ENCODE results near the gene IQSEC2. TPM values are rescaled to one million over a fixed set of nuclear protein-coding genes. Genes with fewer than 3 reads are reported as not detected.

Gene IQSEC2
- total RNA-seq, 1 experiment from 2014 or later, result 19.8 TPM

DNA sequence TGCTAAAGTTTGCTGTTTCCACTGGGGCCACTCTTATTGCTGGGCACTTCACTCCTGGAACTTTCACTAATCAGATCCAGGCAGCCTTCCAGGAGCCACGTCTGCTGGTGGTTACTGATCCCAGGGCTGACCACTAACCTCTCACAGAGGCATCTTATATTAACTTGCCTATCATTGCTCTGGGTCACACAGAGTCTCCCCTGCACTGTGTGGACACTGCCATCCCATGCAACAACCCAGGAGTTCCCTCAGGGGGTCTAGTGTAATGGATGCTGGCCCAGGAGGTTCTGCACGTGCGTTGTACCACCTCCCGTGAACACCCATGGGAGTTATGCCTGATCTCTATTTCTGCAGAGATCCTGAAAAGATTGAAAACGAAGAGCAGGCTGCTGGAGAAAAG lies 41.8 kb upstream of the IQSEC2 start:
- H3K36me3 Mint-ChIP-seq (ENCODE audit: insufficient read depth, unreplicated experiment), result peaks cover 6% of the 10 kb centered on the region
- ChIA-PET CTCF (interaction anchor here (0.6 to 6.8 kb wide), 5 partner anchors 7 to 77 kb away, joined by 3 to 145 read pairs (median 3); no protein-coding TSS in a partner anchor), POLR2A (no interaction called here)
- intact Hi-C loops (cut with micrococcal nuclease), result no loop called here
- H3K27ac Mint-ChIP-seq (ENCODE audit: low read depth, unreplicated experiment), result no peak overlapping the region
- TF ChIP-seq, protein P1, sequence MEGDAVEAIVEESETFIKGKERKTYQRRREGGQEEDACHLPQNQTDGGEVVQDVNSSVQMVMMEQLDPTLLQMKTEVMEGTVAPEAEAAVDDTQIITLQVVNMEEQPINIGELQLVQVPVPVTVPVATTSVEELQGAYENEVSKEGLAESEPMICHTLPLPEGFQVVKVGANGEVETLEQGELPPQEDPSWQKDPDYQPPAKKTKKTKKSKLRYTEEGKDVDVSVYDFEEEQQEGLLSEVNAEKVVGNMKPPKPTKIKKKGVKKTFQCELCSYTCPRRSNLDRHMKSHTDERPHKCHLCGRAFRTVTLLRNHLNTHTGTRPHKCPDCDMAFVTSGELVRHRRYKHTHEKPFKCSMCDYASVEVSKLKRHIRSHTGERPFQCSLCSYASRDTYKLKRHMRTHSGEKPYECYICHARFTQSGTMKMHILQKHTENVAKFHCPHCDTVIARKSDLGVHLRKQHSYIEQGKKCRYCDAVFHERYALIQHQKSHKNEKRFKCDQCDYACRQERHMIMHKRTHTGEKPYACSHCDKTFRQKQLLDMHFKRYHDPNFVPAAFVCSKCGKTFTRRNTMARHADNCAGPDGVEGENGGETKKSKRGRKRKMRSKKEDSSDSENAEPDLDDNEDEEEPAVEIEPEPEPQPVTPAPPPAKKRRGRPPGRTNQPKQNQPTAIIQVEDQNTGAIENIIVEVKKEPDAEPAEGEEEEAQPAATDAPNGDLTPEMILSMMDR (IDR thresholded peaks at IDR 0.05; ENCODE audit: unreplicated experiment), result no peak
- H3K4me1 Mint-ChIP-seq (ENCODE audit: insufficient read depth, unreplicated experiment), result no peaks in the 10 kb centered on the region
- H3K4me3 Mint-ChIP-seq (ENCODE audit: unreplicated experiment), result no peak overlapping the region
- H3K9me3 Mint-ChIP-seq (ENCODE audit: unreplicated experiment), result no peaks in the 10 kb centered on the region
- no TSS peak for BruUV-seq (replicated peaks)
- H3K27me3 Mint-ChIP-seq (ENCODE audit: insufficient read depth, unreplicated experiment), result peaks cover 96% of the 10 kb centered on the region
- no peak for DNase-seq (ENCODE audit: unreplicated experiment)

DNA sequence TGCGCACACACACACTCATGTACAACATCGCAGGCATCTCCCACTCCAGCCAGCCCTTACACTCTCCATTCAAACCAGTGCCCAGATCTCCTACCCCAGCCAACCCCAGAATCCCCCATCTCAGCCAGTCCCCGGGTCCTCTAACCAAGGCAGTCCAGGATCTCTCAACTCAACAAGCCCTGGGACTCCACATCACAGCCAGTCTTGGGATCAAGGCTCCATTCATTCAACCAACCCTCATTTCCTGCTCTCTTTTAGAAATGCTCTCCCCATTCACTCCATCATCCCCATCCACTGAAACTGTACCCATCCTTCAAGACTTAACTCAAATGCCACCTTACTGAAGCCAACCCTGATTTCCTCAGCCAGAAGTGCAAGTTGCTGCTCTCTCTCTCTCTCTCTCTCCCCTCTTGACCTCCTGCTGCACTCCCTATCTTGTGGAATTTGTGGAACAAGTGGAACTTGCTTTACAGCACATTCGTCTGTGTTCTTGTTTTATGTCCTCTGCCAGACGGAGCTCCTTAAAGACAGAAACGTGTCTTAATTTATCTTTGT lies 40.6 kb upstream of the IQSEC2 start:
- CTCF ChIA-PET, result interaction anchor here (0.7 to 6.8 kb wide), 3 partner anchors 9 to 135 kb away, joined by 3 to 145 read pairs (median 4); no protein-coding TSS in a partner anchor

DNA sequence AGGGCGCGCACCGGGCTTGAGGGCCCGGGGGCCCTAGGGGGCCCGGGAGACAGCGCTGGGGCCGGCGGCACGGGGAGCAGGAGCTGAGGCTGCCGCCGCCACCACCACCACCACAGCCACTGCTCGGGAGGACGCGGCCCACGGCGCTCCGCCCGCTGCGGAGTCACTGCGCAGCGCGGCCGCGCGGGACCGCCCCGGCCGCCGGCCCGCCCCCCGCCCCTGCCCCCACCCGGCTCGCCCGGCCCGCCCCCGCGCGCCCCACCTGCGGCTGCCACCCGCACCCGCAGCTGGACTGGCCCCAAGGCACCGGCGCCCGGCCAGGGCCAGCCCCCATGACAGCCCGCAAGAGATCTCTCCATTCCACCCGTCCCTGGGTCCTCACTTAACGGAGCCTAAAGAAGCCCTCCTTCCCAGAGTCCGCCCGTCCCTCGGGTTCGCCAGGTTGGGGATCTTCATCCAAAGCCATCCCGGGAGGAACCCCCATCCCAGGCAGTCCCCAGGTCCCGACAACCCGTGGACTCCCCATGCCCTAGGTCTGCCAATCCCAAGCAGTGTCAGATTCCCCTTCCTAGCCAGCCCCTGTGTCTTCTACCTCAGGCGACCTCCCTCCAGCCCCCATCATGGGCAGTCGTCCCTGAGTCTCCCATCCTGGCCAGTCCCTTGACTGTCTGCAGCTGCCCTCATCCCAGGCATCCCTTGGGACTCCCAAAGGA lies 40.0 kb upstream of the IQSEC2 start:
- no peaks in the 10 kb centered on the region for H3K9me3 Mint-ChIP-seq (ENCODE audit: unreplicated experiment)
- peaks cover 6% of the 10 kb centered on the region for H3K36me3 Mint-ChIP-seq (ENCODE audit: insufficient read depth, unreplicated experiment)
- ChIA-PET CTCF (interaction anchor here (4.8 to 6.8 kb wide), 4 partner anchors 9 to 160 kb away, joined by 49 to 145 read pairs (median 52); partner anchors contain the start of genes HSD17B10 and IQSEC2), POLR2A (interaction anchor here (0.7 kb wide), 2 partner anchors 11 to 162 kb away, joined by 3 read pairs; no protein-coding TSS in a partner anchor)
- H3K27me3 Mint-ChIP-seq (ENCODE audit: insufficient read depth, unreplicated experiment), result peaks cover 94% of the 10 kb centered on the region
- BruUV-seq (replicated peaks), result no TSS peak
- no peaks in the 10 kb centered on the region for H3K4me1 Mint-ChIP-seq (ENCODE audit: insufficient read depth, unreplicated experiment)
- intact Hi-C loops (cut with micrococcal nuclease), result no loop called here
- TF ChIP-seq, protein P1 (IDR thresholded peaks at IDR 0.05; ENCODE audit: unreplicated experiment), result no peak
- no peak for DNase-seq (ENCODE audit: unreplicated experiment)
- H3K27ac Mint-ChIP-seq (ENCODE audit: low read depth, unreplicated experiment), result no peak overlapping the region
- H3K4me3 Mint-ChIP-seq (ENCODE audit: unreplicated experiment), result peak overlapping the region; percentile 49

More for the DNA sequence above, 40.6 kb upstream of the IQSEC2 start:
- H3K27me3 Mint-ChIP-seq (ENCODE audit: insufficient read depth, unreplicated experiment), result peaks cover 96% of the 10 kb centered on the region
- no peak overlapping the region for H3K27ac Mint-ChIP-seq (ENCODE audit: low read depth, unreplicated experiment)
- no peaks in the 10 kb centered on the region for H3K4me1 Mint-ChIP-seq (ENCODE audit: insufficient read depth, unreplicated experiment)
- TF ChIP-seq, protein P1 (IDR thresholded peaks at IDR 0.05; ENCODE audit: unreplicated experiment), result no peak
- BruUV-seq (replicated peaks), result no TSS peak
- H3K9me3 Mint-ChIP-seq (ENCODE audit: unreplicated experiment), result no peaks in the 10 kb centered on the region
- peak overlapping the region; percentile 49 for H3K4me3 Mint-ChIP-seq (ENCODE audit: unreplicated experiment)
- H3K36me3 Mint-ChIP-seq (ENCODE audit: insufficient read depth, unreplicated experiment), result peaks cover 6% of the 10 kb centered on the region
- POLR2A ChIA-PET, result no interaction called here
- intact Hi-C loops (cut with micrococcal nuclease), result no loop called here
- no peak for DNase-seq (ENCODE audit: unreplicated experiment)

DNA sequence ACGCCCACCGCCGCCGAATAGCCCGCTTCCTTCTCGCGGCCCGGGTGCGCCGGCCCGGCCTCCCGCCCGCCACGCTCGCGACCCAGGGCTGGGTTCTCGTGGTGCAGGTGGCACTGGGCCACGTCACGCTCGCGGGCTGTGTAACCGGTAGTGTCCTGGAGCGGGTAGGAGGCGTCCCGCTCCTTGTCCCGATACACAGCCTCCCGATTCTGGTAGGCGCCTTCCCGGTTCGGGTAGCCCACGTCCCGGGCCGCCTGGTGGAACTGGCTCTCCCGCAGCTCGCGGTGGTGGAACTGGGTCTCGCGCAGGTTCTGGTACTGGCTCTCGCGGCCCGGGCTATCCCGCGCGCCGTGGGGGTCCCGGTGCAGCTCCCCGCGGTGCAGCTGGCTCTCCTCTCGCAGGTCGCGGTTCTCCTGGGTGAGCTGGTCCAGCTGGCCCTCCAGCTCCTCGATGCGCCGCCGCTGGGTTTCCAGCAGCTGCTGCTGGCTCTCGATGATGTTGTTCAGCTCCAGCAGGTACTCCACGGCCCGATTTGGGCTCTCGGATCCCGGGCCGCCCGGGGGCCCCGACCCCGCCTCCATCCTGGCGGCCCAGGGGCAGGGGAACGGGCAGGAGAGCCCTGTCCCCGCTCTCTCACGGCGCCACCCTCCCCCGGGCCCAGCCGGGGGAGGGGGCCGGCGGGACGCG lies 39.3 kb upstream of the IQSEC2 start:
- Mint-ChIP-seq H3K27me3 (ENCODE audit: insufficient read depth, unreplicated experiment) (peaks cover 94% of the 10 kb centered on the region), H3K36me3 (ENCODE audit: insufficient read depth, unreplicated experiment) (peaks cover 6% of the 10 kb centered on the region), H3K9me3 (ENCODE audit: unreplicated experiment) (no peaks in the 10 kb centered on the region), H3K27ac (ENCODE audit: low read depth, unreplicated experiment) (no peak overlapping the region), H3K4me3 (ENCODE audit: unreplicated experiment) (peak overlapping the region; percentile 38), H3K4me1 (ENCODE audit: insufficient read depth, unreplicated experiment) (no peaks in the 10 kb centered on the region)
- ChIA-PET POLR2A (interaction anchor here (0.7 to 1.9 kb wide), 5 partner anchors 12 to 163 kb away, joined by 3 to 8 read pairs (median 4); no protein-coding TSS in a partner anchor), CTCF (interaction anchor here (1.1 to 6.8 kb wide), 5 partner anchors 10 to 161 kb away, joined by 3 to 145 read pairs (median 50); partner anchors contain the start of genes HSD17B10 and IQSEC2)
- BruUV-seq (replicated peaks), result no TSS peak
- DNase-seq (ENCODE audit: unreplicated experiment), result no peak
- intact Hi-C loops (cut with micrococcal nuclease), result no loop called here
- TF ChIP-seq, protein P1 (IDR thresholded peaks at IDR 0.05; ENCODE audit: unreplicated experiment), result no peak

Data from MCF 10A (cell line).